Activated naive CD4-positive, alpha-beta T cell treated with Interleukin-2 at 50 U/mL for 16 hours (primary cell): ENCODE data around the gene ANTKMT.

Source experiments
- DNase-seq: peaks from one replicate; pipeline ENCODE4 v3.0.0-alpha.2; 2020

Gene ANTKMT

GRCh38 chr16:766008-766819, 45.3 kb downstream of the ANTKMT start:
- no peak for DNase-seq

GRCh38 chr16:766820-767640, 46.1 kb downstream of the ANTKMT start:
- no peak for DNase-seq

- no peak for DNase-seq
Observed at GRCh38 chr16:767743-768235, 46.8 kb downstream of the ANTKMT start.

GRCh38 chr16:768428-768827, 47.5 kb downstream of the ANTKMT start:
- DNase-seq, result no peak

- no peak for DNase-seq
Observed at GRCh38 chr16:769184-769784, 48.3 kb downstream of the ANTKMT start.

GRCh38 chr16:769934-770333, 49.0 kb downstream of the ANTKMT start:
- no peak for DNase-seq

GRCh38 chr16:770411-770810, 49.5 kb downstream of the ANTKMT start:
- no peak for DNase-seq
